GM12878 (cell line): Measurements from ENCODE around the gene GAS2. TPM values are rescaled to one million over a fixed set of nuclear protein-coding genes. Genes with fewer than 3 reads are reported as not detected.

Source experiments
- BCL11A ChIP-seq: IDR thresholded peaks from 2 replicates; pipeline ENCODE4 v1.6.1; 2011; ENCODE audit warnings: low read depth, low read length
- CBFB ChIP-seq: IDR thresholded peaks from 2 replicates; pipeline ENCODE4 v1.6.1; 2016; ENCODE audit warnings: antibody characterized with exemption, low read depth
- CBX5 ChIP-seq: sonication (generic); IDR thresholded peaks from 2 replicates; pipeline ENCODE4 v1.6.1; 2016; ENCODE audit warnings: low read depth, moderate library complexity, mild to moderate bottlenecking, inconsistent platforms
- CHD2 ChIP-seq: IDR thresholded peaks from 2 replicates; pipeline ENCODE4 v1.6.1; 2011; ENCODE audit warnings: low read depth, low read length, improper control_type of control experiment, borderline replicate concordance
- EP300 ChIP-seq, 2 experiments: fragments of 150-350 bp in 1 of 2; IDR thresholded peaks; 2 replicates each; pipeline ENCODE4 v1.6.1; 2011 to 2012; ENCODE audit warnings: low read depth in 2 of 2, low read length in 2 of 2, borderline replicate concordance in 1 of 2, improper control_type of control experiment in 1 of 2, inconsistent platforms in 1 of 2; ENCODE audit not compliant: control insufficient read depth in 1 of 2
- FOXK2 ChIP-seq: fragments of 450-650 bp; IDR thresholded peaks from 2 replicates; pipeline ENCODE4 v1.6.1; 2017; ENCODE audit warnings: mild to moderate bottlenecking, moderate library complexity
- GATAD2B ChIP-seq: fragments of 450-650 bp; conservative IDR thresholded peaks from 2 replicates; pipeline ENCODE4 v1.6.1; 2017; ENCODE audit warnings: low read depth, mild to moderate bottlenecking, moderate library complexity
- HDGF ChIP-seq: fragments of 450-650 bp; IDR thresholded peaks from 2 replicates; pipeline ENCODE4 v1.6.1; 2016; ENCODE audit warnings: antibody characterized with exemption
- IRF4 ChIP-seq: IDR thresholded peaks from 2 replicates; pipeline ENCODE4 v1.6.1; 2011; ENCODE audit warnings: low read depth, low read length
- JUNB ChIP-seq: IDR thresholded peaks from 2 replicates; pipeline ENCODE4 v1.6.1; 2016; ENCODE audit warnings: antibody characterized with exemption, mild to moderate bottlenecking
- MEF2B ChIP-seq: fragments of 450-650 bp; IDR thresholded peaks from 2 replicates; pipeline ENCODE4 v1.6.1; 2018; ENCODE audit warnings: mild to moderate bottlenecking, moderate library complexity; ENCODE audit not compliant: partially characterized antibody, poor library complexity, severe bottlenecking
- MTA2 ChIP-seq: fragments of 450-650 bp; IDR thresholded peaks from 2 replicates; pipeline ENCODE4 v1.6.1; 2016; ENCODE audit warnings: low read depth, mild to moderate bottlenecking, moderate library complexity
- MTA3 ChIP-seq: IDR thresholded peaks from 2 replicates; pipeline ENCODE4 v1.6.1; 2012; ENCODE audit warnings: low read length, inconsistent platforms, borderline replicate concordance
- MYB ChIP-seq: fragments of 150-350 bp; IDR thresholded peaks from 2 replicates; pipeline ENCODE4 v1.6.1; 2014; ENCODE audit warnings: mild to moderate bottlenecking, low read depth, low read length, borderline replicate concordance
- NBN ChIP-seq: fragments of 450-650 bp; IDR thresholded peaks from 2 replicates; pipeline ENCODE4 v1.6.1; 2016
- PAX8 ChIP-seq: fragments of 450-650 bp; IDR thresholded peaks from 2 replicates; pipeline ENCODE4 v1.6.1; 2017; ENCODE audit warnings: mild to moderate bottlenecking, moderate library complexity
- POLR2A ChIP-seq: IDR thresholded peaks from 2 replicates; pipeline ENCODE4 v1.6.1; 2011; ENCODE audit warnings: low read depth, mild to moderate bottlenecking, low read length
- POLR2AphosphoS5 ChIP-seq: IDR thresholded peaks from 2 replicates; pipeline ENCODE4 v1.6.1; 2011; ENCODE audit warnings: mild to moderate bottlenecking, low read length, inconsistent platforms
- RELA ChIP-seq: fragments of 450-650 bp; IDR thresholded peaks from 2 replicates; pipeline ENCODE4 v1.8.0; 2014; ENCODE audit warnings: borderline replicate concordance; ENCODE audit not compliant: partially characterized antibody
- RFX5 ChIP-seq: IDR thresholded peaks from 2 replicates; pipeline ENCODE4 v1.6.1; 2011; ENCODE audit warnings: low read depth, low read length, improper control_type of control experiment
- SUZ12 ChIP-seq: fragments of 200-600 bp; sonication (generic); IDR thresholded peaks from one replicate; pipeline ENCODE4 v1.6.1; 2018; ENCODE audit warnings: antibody characterized with exemption, mild to moderate bottlenecking; ENCODE audit not compliant: unreplicated experiment
- TCF3 ChIP-seq: IDR thresholded peaks from 2 replicates; pipeline ENCODE4 v1.6.1; 2012; ENCODE audit warnings: low read depth, mild to moderate bottlenecking, low read length, borderline replicate concordance; ENCODE audit not compliant: insufficient read depth
- WRNIP1 ChIP-seq: IDR thresholded peaks from 2 replicates; pipeline ENCODE4 v1.6.1; 2011; ENCODE audit warnings: low read depth, low read length, improper control_type of control experiment, borderline replicate concordance
- YBX1 ChIP-seq: fragments of 450-650 bp; IDR thresholded peaks from 2 replicates; pipeline ENCODE4 v1.6.1; 2016; ENCODE audit warnings: antibody characterized with exemption
- YY1 ChIP-seq: IDR thresholded peaks from 2 replicates; pipeline ENCODE4 v1.6.1; 2011; ENCODE audit warnings: low read depth, mild to moderate bottlenecking, low read length
- ZSCAN29 ChIP-seq: fragments of 450-650 bp; IDR thresholded peaks from 2 replicates; pipeline ENCODE4 v1.6.1; 2017; ENCODE audit warnings: mild to moderate bottlenecking, moderate library complexity
- polyA plus RNA-seq, 11 experiments: library from polyadenylated mRNA; depleted of rRNA in 4 of 11; unstranded in 6 of 11; stranded (reverse) in 5 of 11; fragments of >200 nt; fragmentation: Nextera tagmentation in 4 of 11; fragmentation: Illumina TruSeq in 1 of 11; extraction: Ambion mirVana in 4 of 11; extraction: Trizol in 1 of 11; gene quantifications; 1 replicate in 1 of 11; 2 replicates in 10 of 11; pipeline versions ENCODE4 v1.2.1 to v1.2.3, GENCODE V29; 2011 to 2016; ENCODE audit warnings: inconsistent platforms in 2 of 11, missing spikeins in 2 of 11, low read depth in 1 of 11
- total RNA-seq, 4 experiments: library from RNA; depleted of rRNA in 3 of 4; stranded (reverse); fragments of >200 nt in 3 of 4; fragmentation: Illumina TruSeq in 1 of 4; extraction: Trizol in 1 of 4; gene quantifications; 2 replicates each; pipeline versions ENCODE4 v1.2.1 to v1.2.3, GENCODE V29; 2013 to 2021
- TF ChIP-seq, protein P1 (sequence below): fragments of 450-650 bp; formaldehyde crosslinking; IDR thresholded peaks from 2 replicates; pipeline ENCODE4 v1.4.0; 2022; ENCODE audit warnings: mild to moderate bottlenecking, moderate library complexity
- TF ChIP-seq, protein P2 (sequence below): IDR thresholded peaks from 2 replicates; pipeline ENCODE4 v1.6.1; 2012; ENCODE audit warnings: mild to moderate bottlenecking, low read depth, low read length

The GAS2 gene
- total and polyA plus RNA-seq, 10 of the 15 experiments (the other 5 are each of a cell fraction or from before 2014, with no cell fraction given) = 16.4 to 81.4 (median 26.2) TPM

DNA sequence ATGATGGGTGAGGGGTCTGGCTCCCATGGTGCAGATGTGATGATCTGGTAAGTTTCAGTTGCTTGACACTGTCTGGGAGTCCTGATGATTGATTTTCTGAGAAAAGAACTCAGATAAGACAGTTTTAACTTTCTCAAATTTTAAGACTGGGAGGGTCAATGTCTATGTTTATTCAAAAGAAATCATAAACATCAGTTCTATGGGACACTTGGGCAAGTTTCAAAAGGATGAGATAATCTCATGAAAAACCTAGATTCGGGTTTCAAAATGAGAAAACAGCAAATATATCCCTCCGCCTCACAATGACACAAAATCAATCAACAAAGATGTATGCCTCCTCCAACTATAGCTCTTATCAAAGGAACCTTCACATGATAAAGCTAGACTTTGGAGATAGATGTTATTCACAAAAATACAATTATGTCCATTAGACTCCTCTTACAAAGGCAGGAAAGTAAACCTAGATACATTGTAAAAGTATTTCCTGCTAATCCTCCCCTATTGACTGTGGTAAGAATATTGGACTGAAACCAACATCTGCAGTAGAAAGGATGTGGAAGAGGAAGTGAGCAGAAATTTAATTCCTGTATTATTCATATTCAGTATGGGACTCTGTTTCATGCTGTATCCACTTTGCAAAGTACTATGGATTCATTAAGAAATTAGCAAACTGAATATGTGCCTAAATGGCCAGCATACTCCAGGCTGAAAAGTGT is 141.6 kb downstream of the GAS2 start (continued):
- TF ChIP-seq, protein P1, sequence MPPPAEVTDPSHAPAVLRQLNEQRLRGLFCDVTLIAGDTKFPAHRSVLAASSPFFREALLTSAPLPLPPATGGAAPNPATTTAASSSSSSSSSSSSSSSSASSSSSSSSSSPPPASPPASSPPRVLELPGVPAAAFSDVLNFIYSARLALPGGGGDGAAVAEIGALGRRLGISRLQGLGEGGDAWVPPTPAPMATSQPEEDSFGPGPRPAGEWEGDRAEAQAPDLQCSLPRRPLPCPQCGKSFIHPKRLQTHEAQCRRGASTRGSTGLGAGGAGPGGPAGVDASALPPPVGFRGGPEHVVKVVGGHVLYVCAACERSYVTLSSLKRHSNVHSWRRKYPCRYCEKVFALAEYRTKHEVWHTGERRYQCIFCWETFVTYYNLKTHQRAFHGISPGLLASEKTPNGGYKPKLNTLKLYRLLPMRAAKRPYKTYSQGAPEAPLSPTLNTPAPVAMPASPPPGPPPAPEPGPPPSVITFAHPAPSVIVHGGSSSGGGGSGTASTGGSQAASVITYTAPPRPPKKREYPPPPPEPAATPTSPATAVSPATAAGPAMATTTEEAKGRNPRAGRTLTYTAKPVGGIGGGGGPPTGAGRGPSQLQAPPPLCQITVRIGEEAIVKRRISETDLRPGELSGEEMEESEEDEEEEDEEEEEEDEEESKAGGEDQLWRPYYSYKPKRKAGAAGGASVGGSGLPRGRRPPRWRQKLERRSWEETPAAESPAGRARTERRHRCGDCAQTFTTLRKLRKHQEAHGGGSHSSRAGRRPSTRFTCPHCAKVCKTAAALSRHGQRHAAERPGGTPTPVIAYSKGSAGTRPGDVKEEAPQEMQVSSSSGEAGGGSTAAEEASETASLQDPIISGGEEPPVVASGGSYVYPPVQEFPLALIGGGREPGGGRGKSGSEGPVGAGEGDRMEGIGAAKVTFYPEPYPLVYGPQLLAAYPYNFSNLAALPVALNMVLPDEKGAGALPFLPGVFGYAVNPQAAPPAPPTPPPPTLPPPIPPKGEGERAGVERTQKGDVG (CRISPR knock-in tag) = no peak
- TF ChIP-seq FOXK2 (no peak), SUZ12 (no peak), CBX5 (no peak), YY1 (no peak), ZSCAN29 (no peak), PAX8 (no peak), POLR2A (no peak), HDGF (no peak), MEF2B (no peak), BCL11A (0 out of 2 replicates have a peak, but pooled peaks have one; percentile 6), RELA (no peak), POLR2AphosphoS5 (no peak), WRNIP1 (no peak), CHD2 (no peak), JUNB (peak; percentile 86), MTA2 (no peak), MYB (no peak), IRF4 (peak; percentile 57; the same call in 1 of the 2 replicates), RFX5 (no peak), TCF3 (peak; percentile 84), NBN (no peak), MTA3 (0 out of 2 replicates have a peak, but pooled peaks have one; percentile 36), CBFB (0 out of 2 replicates have a peak, but pooled peaks have one; percentile 48), EP300 (IDR thresholded peaks at IDR 0.05; ENCODE audit: borderline replicate concordance in 1 of 2, control insufficient read depth in 1 of 2, low read depth in 2 of 2, low read length in 2 of 2) (no peak), YBX1 (no peak), GATAD2B (no peak)
- TF ChIP-seq, protein P2, sequence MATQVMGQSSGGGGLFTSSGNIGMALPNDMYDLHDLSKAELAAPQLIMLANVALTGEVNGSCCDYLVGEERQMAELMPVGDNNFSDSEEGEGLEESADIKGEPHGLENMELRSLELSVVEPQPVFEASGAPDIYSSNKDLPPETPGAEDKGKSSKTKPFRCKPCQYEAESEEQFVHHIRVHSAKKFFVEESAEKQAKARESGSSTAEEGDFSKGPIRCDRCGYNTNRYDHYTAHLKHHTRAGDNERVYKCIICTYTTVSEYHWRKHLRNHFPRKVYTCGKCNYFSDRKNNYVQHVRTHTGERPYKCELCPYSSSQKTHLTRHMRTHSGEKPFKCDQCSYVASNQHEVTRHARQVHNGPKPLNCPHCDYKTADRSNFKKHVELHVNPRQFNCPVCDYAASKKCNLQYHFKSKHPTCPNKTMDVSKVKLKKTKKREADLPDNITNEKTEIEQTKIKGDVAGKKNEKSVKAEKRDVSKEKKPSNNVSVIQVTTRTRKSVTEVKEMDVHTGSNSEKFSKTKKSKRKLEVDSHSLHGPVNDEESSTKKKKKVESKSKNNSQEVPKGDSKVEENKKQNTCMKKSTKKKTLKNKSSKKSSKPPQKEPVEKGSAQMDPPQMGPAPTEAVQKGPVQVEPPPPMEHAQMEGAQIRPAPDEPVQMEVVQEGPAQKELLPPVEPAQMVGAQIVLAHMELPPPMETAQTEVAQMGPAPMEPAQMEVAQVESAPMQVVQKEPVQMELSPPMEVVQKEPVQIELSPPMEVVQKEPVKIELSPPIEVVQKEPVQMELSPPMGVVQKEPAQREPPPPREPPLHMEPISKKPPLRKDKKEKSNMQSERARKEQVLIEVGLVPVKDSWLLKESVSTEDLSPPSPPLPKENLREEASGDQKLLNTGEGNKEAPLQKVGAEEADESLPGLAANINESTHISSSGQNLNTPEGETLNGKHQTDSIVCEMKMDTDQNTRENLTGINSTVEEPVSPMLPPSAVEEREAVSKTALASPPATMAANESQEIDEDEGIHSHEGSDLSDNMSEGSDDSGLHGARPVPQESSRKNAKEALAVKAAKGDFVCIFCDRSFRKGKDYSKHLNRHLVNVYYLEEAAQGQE = no peak
